Mesothelial cell of epicardium (in vitro differentiated cells): ENCODE results near the gene RAPSN. TPM values are rescaled to one million over a fixed set of nuclear protein-coding genes. Genes with fewer than 3 reads are reported as not detected.

Experiments used
- DNase-seq, 2 experiments: peaks; one replicate each; pipeline ENCODE4 v3.0.0; 2021; ENCODE audit warnings: low spot score in 2 of 2; ENCODE audit not compliant: unreplicated experiment in 2 of 2
- H3K27ac Mint-ChIP-seq: 2 replicates; pipeline ENCODE4 v1.8.0; 2021; ENCODE audit warnings: mixed read lengths
- H3K27me3 Mint-ChIP-seq: 2 replicates; pipeline ENCODE4 v1.8.0; 2021; ENCODE audit warnings: low read depth, mixed read lengths
- H3K36me3 Mint-ChIP-seq: 2 replicates; pipeline ENCODE4 v1.8.0; 2021; ENCODE audit warnings: mixed read lengths
- H3K4me1 Mint-ChIP-seq: 2 replicates; pipeline ENCODE4 v1.8.0; 2021; ENCODE audit warnings: mixed read lengths
- H3K4me3 Mint-ChIP-seq: 2 replicates; pipeline ENCODE4 v1.8.0; 2021; ENCODE audit warnings: mild to moderate bottlenecking, moderate library complexity, mixed read lengths
- H3K9me3 Mint-ChIP-seq: 2 replicates; pipeline ENCODE4 v1.8.0; 2021; ENCODE audit warnings: mixed read lengths
- CTCF ChIP-seq: fragments of 200-600 bp; sonication (generic); IDR thresholded peaks from one replicate; pipeline ENCODE4 v1.5.0; 2021; ENCODE audit warnings: antibody characterized with exemption; ENCODE audit not compliant: unreplicated experiment
- microRNA-seq: library from miRNA; unstranded; fragments of <30 nt; microRNA quantifications from one replicate; pipeline ENCODE4 v1.2.0, GENCODE V29; 2021; ENCODE audit warnings: inconsistent platforms, mixed read lengths
- total RNA-seq: library from RNA; stranded (reverse); gene quantifications from 3 replicates; pipeline ENCODE4 v1.2.1, GENCODE V29; 2021

Gene RAPSN
- total RNA-seq, 1 donor from 2014 or later, result 0.31 TPM

GRCh38 chr11:47389577-47390421 is 59.1 kb downstream of the RAPSN start:
- DNase-seq, result no peak
- H3K4me3 Mint-ChIP-seq, result no peak overlapping the region
- H3K27me3 Mint-ChIP-seq, result no peaks in the 10 kb centered on the region
- no peaks in the 10 kb centered on the region for H3K36me3 Mint-ChIP-seq
- no peaks in the 10 kb centered on the region for H3K4me1 Mint-ChIP-seq
- H3K9me3 Mint-ChIP-seq, result no peaks in the 10 kb centered on the region
- H3K27ac Mint-ChIP-seq, result no peak overlapping the region
- no peak for TF ChIP-seq CTCF

GRCh38 chr11:47388697-47389576 is 60.0 kb downstream of the RAPSN start:
- Mint-ChIP-seq H3K27ac (no peak overlapping the region), H3K9me3 (no peaks in the 10 kb centered on the region), H3K4me1 (no peaks in the 10 kb centered on the region), H3K4me3 (no peak overlapping the region), H3K36me3 (no peaks in the 10 kb centered on the region), H3K27me3 (no peaks in the 10 kb centered on the region)
- TF ChIP-seq CTCF, result no peak
- DNase-seq, result no peak

DNA sequence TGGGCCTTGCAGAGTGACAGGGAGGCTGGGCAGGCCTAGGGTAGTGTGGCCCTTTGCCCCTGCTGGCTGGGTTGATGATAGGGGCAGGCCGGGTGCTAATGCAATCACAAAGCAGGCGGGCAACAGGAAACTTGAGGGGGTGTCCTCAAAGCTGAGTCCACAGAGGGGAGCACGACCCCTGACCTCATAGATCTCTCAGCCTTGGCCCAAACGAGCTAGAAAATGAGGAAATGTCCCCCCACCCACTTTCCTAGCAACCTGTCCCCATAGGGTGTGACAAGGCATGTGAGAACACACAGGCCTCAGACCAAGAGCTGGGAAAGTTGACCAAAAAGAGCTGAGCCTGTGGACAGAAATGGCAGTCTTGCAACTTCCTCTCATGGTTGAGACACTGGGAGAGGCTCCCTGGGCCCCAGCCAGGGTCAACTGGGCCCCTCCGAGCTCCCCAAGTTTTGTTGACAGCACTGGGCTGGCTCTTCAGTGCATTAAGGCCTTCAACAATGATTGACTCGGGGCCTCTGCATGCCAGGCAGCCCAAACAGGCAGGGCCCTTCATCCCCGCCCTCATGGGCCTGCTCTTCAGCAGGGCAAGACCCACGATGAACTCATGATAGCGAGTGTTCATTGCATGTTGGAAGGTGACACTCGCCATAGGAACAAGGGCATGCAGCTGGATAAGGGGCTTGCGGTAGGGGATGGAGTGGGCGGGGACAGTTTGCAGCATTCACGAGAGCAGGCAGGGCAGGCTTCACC is 60.8 kb downstream of the RAPSN start:
- no peaks in the 10 kb centered on the region for H3K27me3 Mint-ChIP-seq
- H3K9me3 Mint-ChIP-seq, result no peaks in the 10 kb centered on the region
- no peak overlapping the region for H3K27ac Mint-ChIP-seq
- H3K4me1 Mint-ChIP-seq, result no peaks in the 10 kb centered on the region
- DNase-seq, result no peak
- no peaks in the 10 kb centered on the region for H3K36me3 Mint-ChIP-seq
- no peak for TF ChIP-seq CTCF
- no peak overlapping the region for H3K4me3 Mint-ChIP-seq

Small RNAs within 50 kb of the gene (microRNA-seq; reads per million reads assigned to microRNA genes)
- gene MIR4487, result not detected

Other genes starting within 250 kb of the RAPSN start
- 42.4 to 49.1 TPM (median 46.7 TPM) in 3 replicates for gene DDB2, start 234.2 kb downstream of the RAPSN start, total RNA-seq
- 38.1 to 41.3 TPM (median 39.6 TPM) in 3 replicates for gene ACP2, start 200.3 kb downstream of the RAPSN start, total RNA-seq
- 25.5 to 28.2 TPM (median 26.5 TPM) in 3 replicates for gene NR1H3, start 191.1 kb downstream of the RAPSN start, total RNA-seq
- gene MADD, start 179.0 kb downstream of the RAPSN start, total RNA-seq, result 65.6 to 71.2 TPM (median 65.7 TPM) in 3 replicates
- gene MYBPC3, start 96.4 kb downstream of the RAPSN start, total RNA-seq, result not detected in 3 replicates
- gene SPI1, start 70.6 kb downstream of the RAPSN start, total RNA-seq, result 0.36 to 0.51 TPM in 2 of 3 replicates, not detected in the other
- gene SLC39A13, start 40.5 kb downstream of the RAPSN start, total RNA-seq, result 62.6 to 69.8 TPM (median 69.5 TPM) in 3 replicates
- 88.9 to 97.2 TPM (median 91.7 TPM) in 3 replicates for gene PSMC3, start 22.7 kb downstream of the RAPSN start, total RNA-seq
- gene CELF1, start 104.0 kb upstream of the RAPSN start, total RNA-seq, result 119 to 123 TPM (median 120 TPM) in 3 replicates
- gene PTPMT1, start 116.5 kb upstream of the RAPSN start, total RNA-seq, result 44.3 to 45.9 TPM (median 45.1 TPM) in 3 replicates
- 15.1 to 15.9 TPM (median 15.7 TPM) in 3 replicates for gene KBTBD4, start 129.8 kb upstream of the RAPSN start, total RNA-seq
- gene NDUFS3, start 129.9 kb upstream of the RAPSN start, total RNA-seq, result 93.4 to 96.6 TPM (median 96.5 TPM) in 3 replicates
- 0.18 to 0.36 TPM (median 0.27 TPM) in 3 replicates for gene FAM180B, start 137.5 kb upstream of the RAPSN start, total RNA-seq
- gene C1QTNF4, start 145.3 kb upstream of the RAPSN start, total RNA-seq, result 4.7 to 5.6 TPM (median 4.7 TPM) in 3 replicates
- 53.5 to 59.1 TPM (median 54.4 TPM) in 3 replicates for gene MTCH2, start 193.4 kb upstream of the RAPSN start, total RNA-seq